Adipocyte (in vitro differentiated cells): ENCODE results near the gene MISP3.
"Not testable (repeated sequence)": the region's sequence is repeated elsewhere in the genome, so short reads cannot be mapped to it uniquely, and the experiment has no call there.

ENCODE experiments used
- DNase-seq: peaks from one replicate; pipeline ENCODE4 v3.0.0-alpha.2; 2015; ENCODE audit warnings: low read depth
- H3K27me3 ChIP-seq: replicated peaks from 2 replicates; pipeline ENCODE4 v1.7.0; 2013; ENCODE audit warnings: mild to moderate bottlenecking, low read length, moderate library complexity; ENCODE audit not compliant: control insufficient read depth, insufficient read depth
- H3K36me3 ChIP-seq: 2 replicates; pipeline ENCODE4 v1.7.0; 2013; ENCODE audit warnings: low read length, mild to moderate bottlenecking, moderate library complexity; ENCODE audit not compliant: control insufficient read depth, insufficient read depth, severe bottlenecking
- H3K4me1 ChIP-seq: 2 replicates; pipeline ENCODE4 v1.7.0; 2013; ENCODE audit warnings: mild to moderate bottlenecking, low read length, moderate library complexity; ENCODE audit not compliant: control insufficient read depth, insufficient read depth
- H3K4me3 ChIP-seq: 2 replicates; pipeline ENCODE4 v1.7.0; 2013; ENCODE audit warnings: mild to moderate bottlenecking, low read length, moderate library complexity
- H3K9ac ChIP-seq: 2 replicates; pipeline ENCODE4 v1.7.0; 2013; ENCODE audit warnings: mild to moderate bottlenecking, low read length, moderate library complexity
- H3K9me3 ChIP-seq: 2 replicates; pipeline ENCODE4 v1.7.0; 2013; ENCODE audit warnings: mild to moderate bottlenecking, low read length, moderate library complexity; ENCODE audit not compliant: control insufficient read depth

The MISP3 gene

DNA sequence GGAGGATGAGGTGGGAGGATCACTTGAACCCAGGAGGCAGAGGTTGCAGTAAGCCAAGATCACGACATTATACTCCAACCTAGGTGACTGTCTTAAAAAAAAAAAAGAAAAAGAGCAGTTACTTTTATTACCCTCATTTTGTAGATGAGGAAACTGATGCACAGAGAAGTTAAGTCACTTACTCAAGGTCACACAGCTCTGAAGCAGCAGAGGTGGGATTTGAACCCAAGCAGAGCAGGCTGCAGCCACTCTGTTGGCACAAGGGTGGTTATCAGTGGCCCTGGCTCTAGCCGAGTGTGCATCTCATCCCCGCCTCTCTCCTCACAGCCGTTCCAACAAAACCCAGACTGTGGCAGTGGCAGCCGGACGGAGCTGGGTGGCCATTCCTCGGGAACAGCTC lies 33.4 kb upstream of the MISP3 start:
- H3K27me3 ChIP-seq = no peaks in the 10 kb centered on the region
- DNase-seq = no peak
- no peaks in the 10 kb centered on the region for H3K36me3 ChIP-seq

DNA sequence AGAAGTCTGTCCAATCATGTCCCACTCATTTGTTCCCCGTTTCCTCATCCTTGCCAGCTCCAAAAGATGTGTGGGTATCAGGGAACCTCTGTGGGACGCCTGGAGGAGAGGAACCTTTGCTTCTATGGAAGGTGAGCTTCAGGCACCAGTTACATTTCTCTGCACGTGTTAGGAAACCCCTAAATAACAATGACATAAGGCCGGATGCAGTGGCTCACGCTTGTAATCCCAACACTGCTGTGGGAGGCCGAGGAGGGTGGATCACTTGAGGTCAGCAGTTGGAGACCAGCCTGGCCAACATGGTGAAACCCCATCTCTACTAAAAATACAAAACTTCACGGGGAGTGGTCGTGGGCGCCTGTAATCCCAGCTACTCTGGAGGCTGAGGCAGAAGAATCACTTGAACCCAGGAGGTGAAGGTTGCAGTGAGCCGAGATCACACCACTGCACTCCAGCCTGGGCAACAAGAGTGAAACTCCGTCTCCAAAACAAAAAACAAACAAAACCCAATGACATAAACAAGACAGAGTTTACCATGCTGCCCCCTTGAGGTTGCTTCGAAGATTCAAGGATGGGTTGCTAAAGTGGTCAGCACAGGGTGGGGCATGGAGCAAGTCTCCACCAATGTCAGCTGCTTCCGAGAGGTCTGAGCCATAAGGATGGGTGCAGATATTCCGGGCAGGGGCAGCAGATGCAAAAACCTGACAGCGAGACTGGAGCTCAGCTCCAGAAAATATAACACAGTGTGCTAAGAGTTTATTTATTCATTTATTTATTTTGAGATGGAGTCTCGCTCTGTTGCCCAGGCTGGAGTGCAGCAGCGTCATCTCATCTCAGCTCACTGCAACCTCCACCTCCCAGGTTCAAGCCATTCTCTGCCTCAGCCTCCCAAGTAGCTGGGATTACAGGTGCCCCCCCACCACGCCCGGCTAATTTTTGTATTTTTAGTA lies 29.7 kb upstream of the MISP3 start:
- peak; percentile 88 for DNase-seq
- not testable (repeated sequence) for H3K9ac ChIP-seq, H3K4me3 ChIP-seq, H3K9me3 ChIP-seq, H3K36me3 ChIP-seq, H3K4me1 ChIP-seq, H3K27me3 ChIP-seq

More for the DNA sequence above, 33.4 kb upstream of the MISP3 start:
- H3K9me3 ChIP-seq = no peaks in the 10 kb centered on the region
- H3K4me3 ChIP-seq = no peak overlapping the region
- no peak overlapping the region for H3K9ac ChIP-seq
- H3K4me1 ChIP-seq = no peaks in the 10 kb centered on the region

DNA sequence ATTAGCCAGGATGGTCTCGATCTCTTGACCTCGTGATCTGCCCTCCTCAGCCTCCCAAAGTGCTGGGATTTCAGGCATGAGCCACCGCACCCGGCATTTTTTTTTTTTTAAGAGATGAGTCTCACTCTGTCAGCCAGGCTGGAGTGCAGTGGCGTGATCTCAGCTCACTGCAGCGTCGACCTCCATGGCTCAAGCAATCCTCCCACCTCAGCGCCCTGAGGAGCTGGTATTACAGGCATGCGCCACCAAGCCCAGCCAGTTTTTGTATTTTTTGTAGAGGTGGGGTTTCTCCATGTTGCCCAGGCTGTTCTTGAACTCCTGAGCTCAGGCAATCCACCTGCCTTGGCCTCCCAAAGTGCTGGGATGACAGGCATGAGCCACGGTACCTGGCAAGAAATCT lies 24.7 kb upstream of the MISP3 start:
- H3K4me1 ChIP-seq, H3K9me3 ChIP-seq, H3K9ac ChIP-seq, H3K36me3 ChIP-seq, H3K27me3 ChIP-seq, H3K4me3 ChIP-seq, DNase-seq: not testable (repeated sequence)

GRCh38 chr19:14048443-14049153 lies 24.0 kb upstream of the MISP3 start:
- no peaks in the 10 kb centered on the region for H3K4me1 ChIP-seq
- H3K27me3 ChIP-seq = no peaks in the 10 kb centered on the region
- H3K4me3 ChIP-seq = no peak overlapping the region
- no peaks in the 10 kb centered on the region for H3K36me3 ChIP-seq
- peaks cover 6% of the 10 kb centered on the region for H3K9me3 ChIP-seq
- DNase-seq = peak; percentile 49
- H3K9ac ChIP-seq = no peak overlapping the region

DNA sequence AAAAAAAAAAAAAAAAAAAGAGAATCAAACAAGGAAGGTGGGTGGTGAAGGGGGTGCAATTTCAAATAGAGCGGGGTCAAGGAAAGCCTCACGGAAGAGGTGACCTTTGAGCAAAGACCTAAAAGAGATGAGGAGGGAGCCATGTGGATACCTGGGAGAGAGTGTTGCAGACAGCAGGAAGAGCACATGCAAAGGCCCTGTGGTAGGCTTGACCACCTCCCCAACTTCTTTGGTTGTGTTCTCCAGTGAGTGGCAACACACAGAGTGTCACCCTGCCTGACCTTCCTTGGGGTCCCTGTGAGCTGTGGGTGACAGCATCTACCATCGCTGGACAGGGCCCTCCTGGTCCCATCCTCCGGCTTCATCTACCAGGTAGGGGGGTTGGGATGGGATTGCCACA lies 22.1 kb upstream of the MISP3 start:
- H3K9me3 ChIP-seq = peaks cover 6% of the 10 kb centered on the region
- no peaks in the 10 kb centered on the region for H3K4me1 ChIP-seq
- H3K36me3 ChIP-seq = no peaks in the 10 kb centered on the region
- no peak for DNase-seq
- H3K27me3 ChIP-seq = peaks cover 5% of the 10 kb centered on the region
- H3K4me3 ChIP-seq = no peak overlapping the region
- no peak overlapping the region for H3K9ac ChIP-seq

GRCh38 chr19:14050961-14051360 lies 21.6 kb upstream of the MISP3 start:
- DNase-seq, H3K27me3 ChIP-seq, H3K9me3 ChIP-seq, H3K4me3 ChIP-seq, H3K4me1 ChIP-seq, H3K9ac ChIP-seq, H3K36me3 ChIP-seq: not testable (repeated sequence)

DNA sequence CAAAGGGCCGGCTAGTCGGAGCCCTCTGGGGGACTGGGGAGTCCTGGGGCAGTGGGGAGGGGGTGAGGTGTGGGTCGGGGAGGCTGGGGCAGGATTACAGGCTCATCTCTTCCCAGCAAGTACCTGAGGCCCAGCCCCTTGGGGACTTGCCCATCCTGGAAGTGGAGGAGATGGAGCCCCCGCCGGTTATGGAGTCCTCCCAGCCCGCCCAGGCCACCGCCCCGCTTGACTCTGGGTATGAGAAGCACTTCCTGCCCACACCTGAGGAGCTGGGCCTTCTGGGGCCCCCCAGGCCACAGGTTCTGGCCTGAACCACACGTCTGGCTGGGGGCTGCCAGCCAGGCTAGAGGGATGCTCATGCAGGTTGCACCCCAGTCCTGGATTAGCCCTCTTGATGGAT lies 20.6 kb upstream of the MISP3 start:
- DNase-seq = no peak
- Histone ChIP-seq H3K36me3 (no peaks in the 10 kb centered on the region), H3K9me3 (peaks cover 6% of the 10 kb centered on the region), H3K4me1 (no peaks in the 10 kb centered on the region), H3K27me3 (peaks cover 5% of the 10 kb centered on the region), H3K4me3 (no peak overlapping the region), H3K9ac (no peak overlapping the region)

DNA sequence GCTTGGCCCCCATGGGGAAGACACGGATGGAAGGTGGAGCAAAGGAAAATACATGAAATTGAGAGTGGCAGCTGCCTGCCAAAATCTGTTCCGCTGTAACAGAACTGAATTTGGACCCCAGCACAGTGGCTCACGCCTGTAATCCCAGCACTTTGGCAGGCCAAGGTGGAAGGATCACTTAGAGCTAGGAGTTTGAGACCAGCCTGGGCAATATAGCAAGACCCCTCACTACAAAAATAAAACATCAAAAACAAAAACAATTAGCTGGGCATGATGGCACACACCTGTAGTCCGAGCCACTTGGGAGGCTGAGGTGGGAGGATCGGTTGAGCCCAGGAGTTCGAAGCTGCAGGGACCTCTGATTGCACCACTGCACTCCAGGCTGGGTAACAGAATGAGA lies 20.1 kb upstream of the MISP3 start:
- no peaks in the 10 kb centered on the region for H3K4me1 ChIP-seq
- H3K27me3 ChIP-seq = peaks cover 5% of the 10 kb centered on the region
- no peaks in the 10 kb centered on the region for H3K36me3 ChIP-seq
- DNase-seq = no peak
- peaks cover 6% of the 10 kb centered on the region for H3K9me3 ChIP-seq
- H3K4me3 ChIP-seq = no peak overlapping the region
- no peak overlapping the region for H3K9ac ChIP-seq

- H3K9ac ChIP-seq = no peak overlapping the region
Observed at GRCh38 chr19:14053032-14053431, 19.6 kb upstream of the MISP3 start.

DNA sequence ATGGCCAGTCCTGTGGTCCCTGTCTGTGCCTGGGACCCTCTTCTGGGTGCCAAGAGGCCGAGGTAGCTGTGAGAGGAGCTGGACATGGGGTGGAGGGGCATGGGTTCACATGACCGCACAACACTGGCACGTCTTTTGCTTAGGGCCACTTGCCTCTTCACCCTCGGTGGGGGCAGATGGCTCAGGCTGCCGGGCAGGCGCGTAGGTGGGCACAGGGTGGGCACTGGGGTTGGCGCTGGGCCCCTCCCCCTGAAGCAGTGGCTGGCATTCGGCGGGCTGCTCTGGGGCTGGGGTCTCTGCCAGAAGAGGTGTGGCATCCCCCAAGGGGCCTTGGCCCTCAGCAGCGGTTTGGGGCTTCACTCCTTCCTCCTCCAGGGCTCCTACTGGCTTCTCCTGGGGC lies 19.1 kb upstream of the MISP3 start:
- H3K4me3 ChIP-seq = no peak overlapping the region
- H3K36me3 ChIP-seq = no peaks in the 10 kb centered on the region
- H3K9ac ChIP-seq = no peak overlapping the region
- peaks cover 11% of the 10 kb centered on the region for H3K27me3 ChIP-seq
- no peaks in the 10 kb centered on the region for H3K4me1 ChIP-seq
- H3K9me3 ChIP-seq = peaks cover 6% of the 10 kb centered on the region
- no peak for DNase-seq

More at GRCh38 chr19:14053032-14053431, 19.6 kb upstream of the MISP3 start:
- peaks cover 7% of the 10 kb centered on the region for H3K27me3 ChIP-seq
- H3K4me3 ChIP-seq = no peak overlapping the region
- no peak for DNase-seq
- no peaks in the 10 kb centered on the region for H3K36me3 ChIP-seq
- peaks cover 6% of the 10 kb centered on the region for H3K9me3 ChIP-seq
- no peaks in the 10 kb centered on the region for H3K4me1 ChIP-seq

- Histone ChIP-seq H3K4me3 (no peak overlapping the region), H3K9me3 (peaks cover 6% of the 10 kb centered on the region), H3K27me3 (peaks cover 17% of the 10 kb centered on the region), H3K4me1 (no peaks in the 10 kb centered on the region), H3K9ac (no peak overlapping the region), H3K36me3 (no peaks in the 10 kb centered on the region)
- DNase-seq = no peak
Observed at GRCh38 chr19:14054099-14054498, 18.5 kb upstream of the MISP3 start.
